Stimulated activated effector memory CD8-positive, alpha-beta T cell treated with anti-CD3 and anti-CD28 coated beads, Interleukin-12 subunit alpha, Interleukin-12 subunit beta, amount 100 ng/mL, for 72 hours (primary cell): ENCODE results near the gene ARRB1.

Experiments used
- ATAC-seq: fragments of 150-1000 bp; cut with Tn5 transposase; 2 replicates; pipeline ENCODE4 v1.10.0; 2021
- DNase-seq, 2 donors: peaks; one replicate each; pipeline ENCODE4 v3.0.0; 2021 to 2022; ENCODE audit warnings: low spot score in 2 of 2
- H3K27ac Mint-ChIP-seq: one replicate; pipeline ENCODE4 v1.8.0; 2022; ENCODE audit warnings: mild to moderate bottlenecking, mixed read lengths
- H3K36me3 Mint-ChIP-seq: one replicate; pipeline ENCODE4 v1.8.0; 2022; ENCODE audit warnings: mild to moderate bottlenecking, mixed read lengths
- H3K4me1 Mint-ChIP-seq: one replicate; pipeline ENCODE4 v1.8.0; 2022; ENCODE audit warnings: mixed read lengths
- H3K4me3 Mint-ChIP-seq: one replicate; pipeline ENCODE4 v1.8.0; 2022; ENCODE audit warnings: mild to moderate bottlenecking, mixed read lengths
- H3K9me3 Mint-ChIP-seq: one replicate; pipeline ENCODE4 v1.8.0; 2022; ENCODE audit warnings: mixed read lengths

The ARRB1 gene

GRCh38 chr11:75273411-75274391 lies 77.8 kb downstream of the ARRB1 start:
- no peaks in the 10 kb centered on the region for H3K36me3 Mint-ChIP-seq
- ATAC-seq (no peak), DNase-seq (no peak)
- H3K4me1 Mint-ChIP-seq = peaks cover 45% of the 10 kb centered on the region
- peak overlapping the region; percentile 98 for H3K27ac Mint-ChIP-seq
- H3K9me3 Mint-ChIP-seq = no peaks in the 10 kb centered on the region
- H3K4me3 Mint-ChIP-seq = no peak overlapping the region

GRCh38 chr11:75272821-75273301 lies 78.6 kb downstream of the ARRB1 start:
- Mint-ChIP-seq H3K4me3 (peak overlapping the region; percentile 37), H3K4me1 (peaks cover 45% of the 10 kb centered on the region), H3K27ac (peak overlapping the region; percentile 98), H3K9me3 (no peaks in the 10 kb centered on the region), H3K36me3 (no peaks in the 10 kb centered on the region)
- ATAC-seq (no peak), DNase-seq (no peak)

GRCh38 chr11:75272391-75272790 lies 79.1 kb downstream of the ARRB1 start:
- H3K4me3 Mint-ChIP-seq = peak overlapping the region; percentile 37
- ATAC-seq = no peak
- peak overlapping the region; percentile 98 for H3K27ac Mint-ChIP-seq
- no peaks in the 10 kb centered on the region for H3K36me3 Mint-ChIP-seq
- H3K4me1 Mint-ChIP-seq = peaks cover 42% of the 10 kb centered on the region
- DNase-seq = no peak
- no peaks in the 10 kb centered on the region for H3K9me3 Mint-ChIP-seq

DNA sequence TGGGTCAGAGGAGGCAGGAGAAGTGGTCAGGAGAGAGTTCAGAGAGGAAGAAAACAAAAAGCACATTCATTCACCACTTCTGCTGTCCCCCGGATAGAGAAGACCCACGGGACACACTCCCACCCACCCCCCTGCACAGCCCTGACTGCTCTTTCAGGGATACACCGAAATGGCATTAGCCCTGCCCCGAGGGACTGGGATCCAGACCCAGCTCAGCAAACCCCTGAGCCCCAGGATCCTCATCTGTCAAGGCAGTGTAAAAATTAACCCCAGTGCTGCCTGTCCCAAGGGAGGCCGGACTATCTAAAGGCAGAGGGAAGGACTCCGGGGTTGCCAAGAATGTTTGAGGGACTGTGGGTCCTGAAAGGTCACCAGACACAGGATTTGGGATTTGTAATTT lies 79.7 kb downstream of the ARRB1 start:
- no peak overlapping the region for H3K4me3 Mint-ChIP-seq
- H3K4me1 Mint-ChIP-seq = peaks cover 37% of the 10 kb centered on the region
- DNase-seq (no peak), ATAC-seq (no peak)
- H3K27ac Mint-ChIP-seq = peak overlapping the region; percentile 98
- H3K36me3 Mint-ChIP-seq = no peaks in the 10 kb centered on the region
- no peaks in the 10 kb centered on the region for H3K9me3 Mint-ChIP-seq

DNA sequence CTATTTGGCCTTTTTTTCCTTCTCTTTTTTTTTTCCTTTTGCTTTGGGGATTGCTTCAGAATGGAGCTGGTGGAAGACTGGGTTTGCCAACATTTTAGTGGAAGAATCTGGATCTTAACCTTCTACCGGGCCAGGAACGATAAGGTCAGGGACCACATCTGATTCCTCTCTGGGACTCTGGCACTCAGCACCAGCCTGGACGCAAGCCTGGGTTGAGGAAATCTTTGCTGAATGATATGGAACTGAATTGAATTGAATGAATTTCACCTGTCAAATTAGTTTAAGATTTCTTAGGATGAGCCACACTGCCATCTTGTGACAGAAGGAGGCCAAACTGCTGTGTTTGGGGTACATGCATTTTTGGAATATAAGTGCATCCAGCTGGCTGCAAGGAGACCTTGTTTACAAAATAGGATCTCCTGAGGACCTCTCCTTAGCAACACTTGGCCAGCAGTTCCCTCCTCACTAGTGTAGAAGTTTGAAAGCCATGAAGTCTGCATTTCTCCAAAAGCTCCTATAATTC lies 80.5 kb downstream of the ARRB1 start:
- DNase-seq (no peak), ATAC-seq (no peak)
- peak overlapping the region; percentile 98 for H3K27ac Mint-ChIP-seq
- H3K4me3 Mint-ChIP-seq = no peak overlapping the region
- no peaks in the 10 kb centered on the region for H3K9me3 Mint-ChIP-seq
- H3K36me3 Mint-ChIP-seq = no peaks in the 10 kb centered on the region
- H3K4me1 Mint-ChIP-seq = peaks cover 30% of the 10 kb centered on the region

DNA sequence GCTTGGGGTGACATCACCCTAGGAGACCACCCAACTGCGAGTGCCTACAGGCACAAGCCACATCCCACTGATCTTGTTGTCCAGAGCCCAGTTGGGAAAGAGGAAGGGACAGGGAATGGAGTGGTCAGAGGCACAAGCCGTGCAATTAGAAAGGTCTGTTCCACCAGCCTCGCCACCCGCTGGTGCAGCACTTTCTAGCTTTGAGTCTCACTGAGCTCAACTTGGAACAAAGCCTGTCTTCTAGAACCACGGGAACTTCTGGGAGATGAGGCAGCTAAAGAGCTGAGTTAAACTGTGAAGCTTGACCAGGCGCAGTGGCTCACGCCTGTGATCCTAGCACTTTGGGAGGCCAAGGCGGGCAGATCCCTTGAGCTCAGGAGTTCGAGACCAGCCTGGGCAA lies 81.6 kb downstream of the ARRB1 start:
- ATAC-seq (no peak), DNase-seq (no peak)
- H3K4me1 Mint-ChIP-seq = peaks cover 23% of the 10 kb centered on the region
- no peaks in the 10 kb centered on the region for H3K9me3 Mint-ChIP-seq
- H3K4me3 Mint-ChIP-seq = no peak overlapping the region
- H3K36me3 Mint-ChIP-seq = no peaks in the 10 kb centered on the region
- H3K27ac Mint-ChIP-seq = no peak overlapping the region

DNA sequence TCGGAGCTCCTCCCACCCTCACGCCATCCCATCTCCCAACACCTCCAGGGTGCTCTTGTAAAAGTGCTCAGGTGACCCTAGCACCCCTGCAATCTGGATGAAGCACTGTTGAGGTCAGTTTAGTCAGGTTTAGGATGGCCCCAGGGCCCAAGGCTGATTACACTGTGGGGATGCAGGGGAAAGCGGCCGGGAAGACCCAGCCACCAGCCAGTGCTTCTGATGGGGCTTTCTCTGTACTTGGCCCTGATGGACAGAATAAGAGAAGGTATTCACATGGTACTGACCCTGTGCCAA lies 82.1 kb downstream of the ARRB1 start:
- DNase-seq = no peak
- Mint-ChIP-seq H3K9me3 (no peaks in the 10 kb centered on the region), H3K27ac (no peak overlapping the region), H3K4me3 (no peak overlapping the region), H3K36me3 (no peaks in the 10 kb centered on the region), H3K4me1 (peaks cover 27% of the 10 kb centered on the region)
- no peak for ATAC-seq

DNA sequence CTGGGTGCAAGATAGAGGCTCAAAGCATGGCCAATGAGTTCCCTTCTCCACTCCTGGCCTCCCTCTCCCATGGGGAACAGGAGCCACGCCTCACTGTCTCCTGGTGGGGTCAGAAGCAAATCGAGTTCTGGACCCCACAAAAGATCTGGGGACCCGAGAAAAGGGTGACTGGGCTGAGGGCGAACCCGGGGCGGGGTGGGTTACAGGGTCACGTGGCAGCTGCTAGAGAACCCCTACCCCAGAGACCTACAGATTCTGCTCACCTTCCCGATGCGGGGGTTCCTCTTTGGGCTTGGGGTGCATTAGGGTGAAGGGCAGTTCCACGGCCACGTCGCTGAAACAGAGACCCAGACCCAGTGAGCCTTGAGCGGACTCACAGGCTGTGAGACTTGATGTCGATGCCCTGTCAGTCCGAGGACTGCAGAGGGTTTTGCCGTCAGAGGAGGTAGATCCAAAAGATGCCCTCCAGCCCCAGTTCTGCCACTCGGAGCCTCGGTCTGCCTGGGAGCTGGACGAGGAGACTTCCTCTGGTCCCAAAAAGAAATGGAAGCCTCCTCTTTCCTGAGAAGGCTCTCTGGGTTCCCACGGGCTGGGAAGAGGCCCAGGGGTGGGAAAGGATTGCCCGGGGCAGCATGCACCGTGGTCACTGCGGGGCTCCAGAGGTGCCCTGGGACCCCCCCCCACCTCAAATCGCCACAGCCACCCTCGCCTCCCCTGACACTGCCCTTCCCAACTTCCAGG lies 82.7 kb downstream of the ARRB1 start:
- no peak for ATAC-seq
- H3K36me3 Mint-ChIP-seq = no peaks in the 10 kb centered on the region
- no peaks in the 10 kb centered on the region for H3K9me3 Mint-ChIP-seq
- DNase-seq = no peak
- no peak overlapping the region for H3K4me3 Mint-ChIP-seq
- peaks cover 27% of the 10 kb centered on the region for H3K4me1 Mint-ChIP-seq
- no peak overlapping the region for H3K27ac Mint-ChIP-seq

DNA sequence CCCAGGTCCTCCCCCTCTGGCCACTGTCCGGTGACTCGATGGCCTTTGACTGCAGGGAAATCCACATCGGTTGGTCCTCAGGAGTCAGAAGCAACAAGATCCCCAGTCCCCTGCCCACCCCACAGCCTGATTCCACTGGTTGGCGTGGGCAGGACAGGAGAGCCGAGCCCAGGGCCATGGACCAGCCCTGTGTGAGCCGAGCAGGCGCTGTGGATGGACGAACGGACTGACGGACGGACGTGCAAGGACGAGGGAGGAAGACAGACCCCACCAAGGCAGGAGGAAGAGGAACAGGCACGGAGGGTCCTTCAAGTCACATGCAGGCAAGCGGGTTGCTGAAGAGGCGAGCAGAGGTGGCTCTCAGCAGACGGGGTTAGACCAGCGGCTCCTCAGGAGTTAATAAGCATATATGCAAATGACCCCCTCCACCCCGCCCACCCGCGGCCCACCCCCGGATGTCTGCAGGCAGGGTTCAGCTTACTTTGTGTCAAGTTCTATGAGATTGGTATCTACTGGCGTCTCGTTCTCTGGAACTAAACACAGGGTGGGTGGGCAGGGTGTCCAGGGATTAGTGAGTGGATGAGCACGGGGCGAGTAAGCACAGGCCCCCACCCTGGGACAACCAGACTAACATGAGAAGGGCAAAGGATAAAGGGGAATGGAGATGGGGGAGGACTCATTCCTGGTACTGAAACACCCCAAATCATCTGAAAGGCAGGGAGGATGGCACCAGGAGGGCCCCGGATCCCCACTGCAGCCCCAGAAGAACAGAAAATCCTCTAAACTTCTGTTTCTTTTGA lies 84.1 kb downstream of the ARRB1 start:
- H3K27ac Mint-ChIP-seq = no peak overlapping the region
- H3K9me3 Mint-ChIP-seq = no peaks in the 10 kb centered on the region
- peaks cover 26% of the 10 kb centered on the region for H3K4me1 Mint-ChIP-seq
- ATAC-seq (no peak), DNase-seq (no peak)
- no peak overlapping the region for H3K4me3 Mint-ChIP-seq
- no peaks in the 10 kb centered on the region for H3K36me3 Mint-ChIP-seq

- peaks cover 25% of the 10 kb centered on the region for H3K4me1 Mint-ChIP-seq
- no peak overlapping the region for H3K4me3 Mint-ChIP-seq
- ATAC-seq (no peak), DNase-seq (no peak)
- no peaks in the 10 kb centered on the region for H3K36me3 Mint-ChIP-seq
- no peaks in the 10 kb centered on the region for H3K9me3 Mint-ChIP-seq
- peak overlapping the region; percentile 76 for H3K27ac Mint-ChIP-seq
Measured at GRCh38 chr11:75265851-75266531, 85.5 kb downstream of the ARRB1 start.

DNA sequence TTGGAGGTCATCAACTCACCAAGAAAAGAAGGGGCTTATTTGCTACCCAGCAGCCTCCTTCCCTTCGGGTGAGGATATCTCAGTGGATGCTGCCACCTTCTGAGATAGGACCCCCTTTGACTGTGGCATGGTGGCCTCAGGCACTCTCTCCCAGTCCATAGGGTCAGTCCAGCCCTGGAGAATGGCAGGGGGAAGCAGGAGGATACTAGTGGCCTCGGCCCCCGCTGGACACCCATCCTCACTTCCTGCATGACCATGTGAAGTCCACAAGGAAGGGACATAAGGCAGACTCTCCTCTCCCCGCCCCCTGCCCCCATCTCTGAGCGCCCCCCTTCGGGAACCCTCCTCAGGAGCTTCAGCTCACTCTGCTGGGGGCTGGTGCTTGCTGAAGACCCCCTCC lies 86.5 kb downstream of the ARRB1 start:
- H3K36me3 Mint-ChIP-seq = no peaks in the 10 kb centered on the region
- ATAC-seq (no peak), DNase-seq (no peak)
- peak overlapping the region; percentile 65 for H3K27ac Mint-ChIP-seq
- no peaks in the 10 kb centered on the region for H3K9me3 Mint-ChIP-seq
- peaks cover 29% of the 10 kb centered on the region for H3K4me1 Mint-ChIP-seq
- no peak overlapping the region for H3K4me3 Mint-ChIP-seq

DNA sequence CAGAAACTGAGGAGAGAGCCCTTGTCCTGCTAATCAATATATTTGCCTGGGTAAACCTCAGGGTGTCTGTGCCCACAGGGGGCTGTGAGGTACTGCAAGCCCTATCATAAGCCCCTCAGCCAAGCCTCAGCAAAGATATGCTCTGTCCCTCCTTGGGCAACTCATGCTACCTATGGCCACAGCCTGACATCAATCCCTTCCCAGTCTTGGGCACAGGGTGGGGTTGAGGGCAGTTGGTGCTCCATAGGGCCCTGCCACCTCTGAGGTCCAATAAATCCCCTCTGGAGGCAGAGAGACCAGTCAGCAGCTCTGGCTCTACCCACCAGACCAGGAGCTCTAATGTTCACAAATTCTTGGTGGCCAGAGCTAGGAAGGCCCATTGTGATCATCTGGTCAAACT lies 87.1 kb downstream of the ARRB1 start:
- H3K4me3 Mint-ChIP-seq = no peak overlapping the region
- H3K36me3 Mint-ChIP-seq = no peaks in the 10 kb centered on the region
- ATAC-seq (peak; percentile 29), DNase-seq (no peak)
- H3K4me1 Mint-ChIP-seq = peaks cover 35% of the 10 kb centered on the region
- peak overlapping the region; percentile 30 for H3K27ac Mint-ChIP-seq
- no peaks in the 10 kb centered on the region for H3K9me3 Mint-ChIP-seq

DNA sequence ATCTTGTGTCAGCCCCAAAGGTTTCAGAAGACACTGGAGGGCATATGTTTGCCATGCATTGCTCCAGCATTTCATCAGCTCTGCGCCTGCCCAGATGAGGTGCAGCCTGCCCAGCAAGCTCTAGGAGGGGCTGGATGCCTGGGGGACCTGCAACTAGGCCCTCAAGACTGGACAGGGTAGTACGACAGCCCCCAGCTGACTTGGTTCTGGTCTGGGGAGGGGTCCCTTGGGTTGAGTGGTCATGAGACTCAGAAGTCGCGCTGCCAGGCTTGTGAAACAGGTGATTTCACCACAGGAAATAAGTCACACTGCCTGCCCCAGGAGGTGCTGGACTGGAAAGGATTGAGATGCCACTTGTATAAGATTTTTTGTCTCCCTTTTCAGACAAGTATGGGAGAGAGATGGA lies 87.5 kb downstream of the ARRB1 start:
- peak overlapping the region; percentile 30 for H3K27ac Mint-ChIP-seq
- no peaks in the 10 kb centered on the region for H3K9me3 Mint-ChIP-seq
- H3K4me1 Mint-ChIP-seq = peaks cover 35% of the 10 kb centered on the region
- ATAC-seq = peak; percentile 71
- no peak overlapping the region for H3K4me3 Mint-ChIP-seq
- H3K36me3 Mint-ChIP-seq = no peaks in the 10 kb centered on the region
- DNase-seq = no peak

GRCh38 chr11:75262961-75263852 lies 88.3 kb downstream of the ARRB1 start:
- H3K9me3 Mint-ChIP-seq = no peaks in the 10 kb centered on the region
- no peaks in the 10 kb centered on the region for H3K36me3 Mint-ChIP-seq
- DNase-seq = no peak
- no peak overlapping the region for H3K4me3 Mint-ChIP-seq
- peak overlapping the region; percentile 30 for H3K27ac Mint-ChIP-seq
- ATAC-seq = no peak
- H3K4me1 Mint-ChIP-seq = peaks cover 35% of the 10 kb centered on the region
